ENCODE results near the gene EPM2AIP1. TPM values are rescaled to one million over a fixed set of nuclear protein-coding genes. Genes with fewer than 3 reads are reported as not detected.

The EPM2AIP1 gene
- total and polyA plus RNA-seq, 9 of the 15 experiments (the other 6 are each of a cell fraction or from before 2014, with no cell fraction given): 6.7 to 44.8 (median 25.2) TPM

DNA sequence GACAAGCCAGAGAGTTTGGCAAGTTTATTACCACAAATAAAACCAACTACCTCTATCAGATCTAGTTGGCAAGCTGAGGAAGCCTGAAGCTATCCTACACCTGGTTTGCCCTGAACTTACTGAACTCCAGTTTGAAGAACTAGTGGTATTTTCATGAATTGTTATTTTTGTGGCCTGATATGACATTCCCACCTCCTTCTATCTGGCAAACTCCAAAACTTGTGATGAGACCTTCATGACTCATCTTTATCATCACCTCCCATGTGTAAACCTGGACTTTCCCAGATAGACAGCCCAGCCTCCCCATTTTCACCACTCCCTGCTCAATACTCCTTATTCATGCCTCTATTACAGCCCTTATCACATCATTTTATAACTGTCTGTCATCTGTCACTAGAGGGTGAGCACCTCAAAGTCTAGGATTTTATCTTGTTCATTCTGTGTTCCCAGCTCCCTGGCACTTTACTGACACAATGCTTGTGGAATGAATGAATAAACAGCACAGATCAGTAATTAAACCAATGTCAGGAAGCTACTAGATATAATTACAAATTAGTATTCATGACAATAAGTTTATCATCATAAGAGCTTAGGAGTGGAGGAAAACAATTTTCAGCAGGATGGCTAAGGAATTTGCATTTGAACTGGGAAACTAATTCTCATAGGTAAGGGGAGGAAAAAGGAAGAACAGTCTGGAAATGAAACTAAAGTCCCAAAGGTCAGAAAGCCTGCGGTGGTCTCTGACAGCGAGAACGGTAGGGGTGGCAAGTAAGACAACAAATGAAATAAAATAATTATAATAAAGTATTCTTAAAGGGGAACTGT, 34.9 kb downstream of the EPM2AIP1 start (continued):
- TF ChIP-seq JUND (IDR thresholded peaks at IDR 0.05; ENCODE audit: borderline replicate concordance, low read depth, low read length): peak; percentile 100
- peak; percentile 100 for TF ChIP-seq JUND (tag; IDR thresholded peaks at IDR 0.05; ENCODE audit: borderline replicate concordance, low read depth, low read length)
- TF ChIP-seq, protein P1, sequence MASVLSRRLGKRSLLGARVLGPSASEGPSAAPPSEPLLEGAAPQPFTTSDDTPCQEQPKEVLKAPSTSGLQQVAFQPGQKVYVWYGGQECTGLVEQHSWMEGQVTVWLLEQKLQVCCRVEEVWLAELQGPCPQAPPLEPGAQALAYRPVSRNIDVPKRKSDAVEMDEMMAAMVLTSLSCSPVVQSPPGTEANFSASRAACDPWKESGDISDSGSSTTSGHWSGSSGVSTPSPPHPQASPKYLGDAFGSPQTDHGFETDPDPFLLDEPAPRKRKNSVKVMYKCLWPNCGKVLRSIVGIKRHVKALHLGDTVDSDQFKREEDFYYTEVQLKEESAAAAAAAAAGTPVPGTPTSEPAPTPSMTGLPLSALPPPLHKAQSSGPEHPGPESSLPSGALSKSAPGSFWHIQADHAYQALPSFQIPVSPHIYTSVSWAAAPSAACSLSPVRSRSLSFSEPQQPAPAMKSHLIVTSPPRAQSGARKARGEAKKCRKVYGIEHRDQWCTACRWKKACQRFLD (CRISPR knock-in tag; IDR thresholded peaks at IDR 0.05): peak; percentile 86
- no peak for TF ChIP-seq THAP12 (CRISPR knock-in tag; IDR thresholded peaks at IDR 0.05)
- TF ChIP-seq, protein P2, sequence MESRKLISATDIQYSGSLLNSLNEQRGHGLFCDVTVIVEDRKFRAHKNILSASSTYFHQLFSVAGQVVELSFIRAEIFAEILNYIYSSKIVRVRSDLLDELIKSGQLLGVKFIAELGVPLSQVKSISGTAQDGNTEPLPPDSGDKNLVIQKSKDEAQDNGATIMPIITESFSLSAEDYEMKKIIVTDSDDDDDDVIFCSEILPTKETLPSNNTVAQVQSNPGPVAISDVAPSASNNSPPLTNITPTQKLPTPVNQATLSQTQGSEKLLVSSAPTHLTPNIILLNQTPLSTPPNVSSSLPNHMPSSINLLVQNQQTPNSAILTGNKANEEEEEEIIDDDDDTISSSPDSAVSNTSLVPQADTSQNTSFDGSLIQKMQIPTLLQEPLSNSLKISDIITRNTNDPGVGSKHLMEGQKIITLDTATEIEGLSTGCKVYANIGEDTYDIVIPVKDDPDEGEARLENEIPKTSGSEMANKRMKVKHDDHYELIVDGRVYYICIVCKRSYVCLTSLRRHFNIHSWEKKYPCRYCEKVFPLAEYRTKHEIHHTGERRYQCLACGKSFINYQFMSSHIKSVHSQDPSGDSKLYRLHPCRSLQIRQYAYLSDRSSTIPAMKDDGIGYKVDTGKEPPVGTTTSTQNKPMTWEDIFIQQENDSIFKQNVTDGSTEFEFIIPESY (CRISPR knock-in tag; IDR thresholded peaks at IDR 0.05): no peak
- TF ChIP-seq PURB (CRISPR knock-in tag; IDR thresholded peaks at IDR 0.05; ENCODE audit: low read depth): no peak
- no peak for TF ChIP-seq ASH1L (IDR thresholded peaks at IDR 0.05; ENCODE audit: borderline replicate concordance, low read depth, partially characterized antibody)
- no peak for TF ChIP-seq SAP30 (IDR thresholded peaks at IDR 0.05; ENCODE audit: borderline replicate concordance, insufficient read depth, low read depth, low read length, poor library complexity, severe bottlenecking)
- TF ChIP-seq, protein P3, sequence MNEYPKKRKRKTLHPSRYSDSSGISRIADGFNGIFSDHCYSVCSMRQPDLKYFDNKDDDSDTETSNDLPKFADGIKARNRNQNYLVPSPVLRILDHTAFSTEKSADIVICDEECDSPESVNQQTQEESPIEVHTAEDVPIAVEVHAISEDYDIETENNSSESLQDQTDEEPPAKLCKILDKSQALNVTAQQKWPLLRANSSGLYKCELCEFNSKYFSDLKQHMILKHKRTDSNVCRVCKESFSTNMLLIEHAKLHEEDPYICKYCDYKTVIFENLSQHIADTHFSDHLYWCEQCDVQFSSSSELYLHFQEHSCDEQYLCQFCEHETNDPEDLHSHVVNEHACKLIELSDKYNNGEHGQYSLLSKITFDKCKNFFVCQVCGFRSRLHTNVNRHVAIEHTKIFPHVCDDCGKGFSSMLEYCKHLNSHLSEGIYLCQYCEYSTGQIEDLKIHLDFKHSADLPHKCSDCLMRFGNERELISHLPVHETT (CRISPR knock-in tag; conservative IDR thresholded peaks at IDR 0.05 in 1 of 2, IDR thresholded peaks at IDR 0.05 in 1 of 2): no peak
- no peak for TF ChIP-seq NR2F6 (CRISPR knock-in tag; IDR thresholded peaks at IDR 0.05)
- TF ChIP-seq ZNF316 (IDR thresholded peaks at IDR 0.05): peak; percentile 90
- TF ChIP-seq PRMT5 (CRISPR knock-in tag; IDR thresholded peaks at IDR 0.05): no peak
- TF ChIP-seq, protein P4, sequence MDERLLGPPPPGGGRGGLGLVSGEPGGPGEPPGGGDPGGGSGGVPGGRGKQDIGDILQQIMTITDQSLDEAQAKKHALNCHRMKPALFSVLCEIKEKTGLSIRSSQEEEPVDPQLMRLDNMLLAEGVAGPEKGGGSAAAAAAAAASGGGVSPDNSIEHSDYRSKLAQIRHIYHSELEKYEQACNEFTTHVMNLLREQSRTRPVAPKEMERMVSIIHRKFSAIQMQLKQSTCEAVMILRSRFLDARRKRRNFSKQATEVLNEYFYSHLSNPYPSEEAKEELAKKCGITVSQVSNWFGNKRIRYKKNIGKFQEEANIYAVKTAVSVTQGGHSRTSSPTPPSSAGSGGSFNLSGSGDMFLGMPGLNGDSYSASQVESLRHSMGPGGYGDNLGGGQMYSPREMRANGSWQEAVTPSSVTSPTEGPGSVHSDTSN (CRISPR knock-in tag; IDR thresholded peaks at IDR 0.05; ENCODE audit: low read depth): no peak
- TF ChIP-seq, protein P4 (tag; conservative IDR thresholded peaks at IDR 0.05; ENCODE audit: low read depth): peak; percentile 94
